GM12878 (cell line): ENCODE measurements around the gene LSM2.

Experiments
- EP300 ChIP-seq, 2 experiments: fragments of 150-350 bp in 1 of 2; IDR thresholded peaks; 2 replicates each; pipeline ENCODE4 v1.6.1; 2011 to 2012; ENCODE audit warnings: low read depth in 2 of 2, low read length in 2 of 2, borderline replicate concordance in 1 of 2, improper control_type of control experiment in 1 of 2, inconsistent platforms in 1 of 2; ENCODE audit not compliant: control insufficient read depth in 1 of 2
- ETV6 ChIP-seq, 2 experiments: fragments of 450-650 bp in 1 of 2; IDR thresholded peaks in 1 of 2; conservative IDR thresholded peaks in 1 of 2; 2 replicates each; pipeline ENCODE4 v1.6.1; 2014; ENCODE audit warnings: antibody characterized with exemption in 1 of 2, borderline replicate concordance in 1 of 2, low read depth in 1 of 2, mild to moderate bottlenecking in 1 of 2, moderate library complexity in 1 of 2

DNA sequence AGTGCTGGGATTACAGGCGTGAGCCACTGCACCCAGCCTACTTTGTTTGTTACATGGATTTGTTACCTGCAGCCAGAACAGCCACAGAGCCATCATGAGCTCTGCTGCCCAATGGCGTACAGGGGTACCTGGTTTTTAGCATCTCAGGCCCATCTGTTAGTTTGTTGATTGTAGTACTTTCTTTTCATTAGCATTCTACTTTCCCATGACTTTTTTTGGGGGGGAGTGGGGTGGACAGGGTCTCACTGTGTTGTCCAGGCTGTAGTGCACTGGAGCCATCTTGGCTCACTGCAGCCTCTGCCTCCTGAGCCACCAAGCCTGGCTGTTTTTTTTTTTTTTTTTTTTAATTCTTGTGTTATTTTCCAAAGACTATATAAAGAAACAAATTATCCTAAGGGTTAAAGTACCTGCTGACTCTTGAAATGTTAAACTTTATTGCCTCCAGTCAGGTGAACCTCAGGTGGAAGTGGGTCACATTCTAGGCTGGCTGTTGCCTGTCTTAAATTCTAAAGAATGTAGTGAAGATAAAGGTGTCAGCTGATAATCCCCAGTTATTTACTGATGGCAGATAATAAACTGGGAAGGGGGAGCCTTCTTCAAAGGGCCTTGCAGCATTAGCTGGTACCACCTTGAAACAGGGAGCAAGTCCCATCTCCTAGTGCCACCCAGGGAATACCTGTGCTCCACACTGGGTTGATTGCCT, 40.7 kb upstream of the LSM2 start:
- TF ChIP-seq EP300 (IDR thresholded peaks at IDR 0.05; ENCODE audit: borderline replicate concordance in 1 of 2, control insufficient read depth in 1 of 2, low read depth in 2 of 2, low read length in 2 of 2) (no peak), ETV6 (conservative IDR thresholded peaks at IDR 0.05 in 1 of 2, IDR thresholded peaks at IDR 0.05 in 1 of 2; ENCODE audit: borderline replicate concordance in 1 of 2, low read depth in 1 of 2) (no peak)
